Neutrophil (primary cell): ENCODE data around the gene KCNQ1.

Source experiments
- H3K27ac ChIP-seq: fragments of 200-600 bp; sonication (generic); 2 replicates; pipeline ENCODE4 v1.5.1; 2016; ENCODE audit warnings: mild to moderate bottlenecking, moderate library complexity
- H3K27me3 ChIP-seq: fragments of 200-600 bp; sonication (generic); 2 replicates; pipeline ENCODE4 v1.6.0; 2016; ENCODE audit warnings: mild to moderate bottlenecking
- H3K36me3 ChIP-seq: fragments of 200-600 bp; sonication (generic); 2 replicates; pipeline ENCODE4 v1.5.1; 2017
- H3K4me1 ChIP-seq, 2 experiments: fragments of 200-600 bp in 1 of 2; sonication (generic) in 1 of 2; 1 replicate in 1 of 2; 2 replicates in 1 of 2; pipeline versions ENCODE4 v1.5.1 to v1.6.1; 2013 to 2016; ENCODE audit warnings: low read depth in 1 of 2, low read length in 1 of 2, mild to moderate bottlenecking in 1 of 2, moderate library complexity in 1 of 2; ENCODE audit not compliant: control insufficient read depth in 1 of 2, insufficient read depth in 1 of 2
- H3K4me3 ChIP-seq, 2 experiments: fragments of 200-600 bp in 1 of 2; sonication (generic) in 1 of 2; 1 replicate in 1 of 2; 2 replicates in 1 of 2; pipeline ENCODE4 v1.5.1; 2013 to 2016; ENCODE audit warnings: low read depth in 1 of 2, low read length in 1 of 2, mild to moderate bottlenecking in 1 of 2, moderate library complexity in 1 of 2
- H3K9me3 ChIP-seq: fragments of 200-600 bp; sonication (generic); 2 replicates; pipeline ENCODE4 v1.5.1; 2016
- TF ChIP-seq, protein P1 (sequence below): fragments of 200-600 bp; sonication (generic); IDR thresholded peaks from 2 replicates; pipeline ENCODE4 v1.5.1; 2016; ENCODE audit warnings: antibody characterized with exemption

Gene KCNQ1

DNA sequence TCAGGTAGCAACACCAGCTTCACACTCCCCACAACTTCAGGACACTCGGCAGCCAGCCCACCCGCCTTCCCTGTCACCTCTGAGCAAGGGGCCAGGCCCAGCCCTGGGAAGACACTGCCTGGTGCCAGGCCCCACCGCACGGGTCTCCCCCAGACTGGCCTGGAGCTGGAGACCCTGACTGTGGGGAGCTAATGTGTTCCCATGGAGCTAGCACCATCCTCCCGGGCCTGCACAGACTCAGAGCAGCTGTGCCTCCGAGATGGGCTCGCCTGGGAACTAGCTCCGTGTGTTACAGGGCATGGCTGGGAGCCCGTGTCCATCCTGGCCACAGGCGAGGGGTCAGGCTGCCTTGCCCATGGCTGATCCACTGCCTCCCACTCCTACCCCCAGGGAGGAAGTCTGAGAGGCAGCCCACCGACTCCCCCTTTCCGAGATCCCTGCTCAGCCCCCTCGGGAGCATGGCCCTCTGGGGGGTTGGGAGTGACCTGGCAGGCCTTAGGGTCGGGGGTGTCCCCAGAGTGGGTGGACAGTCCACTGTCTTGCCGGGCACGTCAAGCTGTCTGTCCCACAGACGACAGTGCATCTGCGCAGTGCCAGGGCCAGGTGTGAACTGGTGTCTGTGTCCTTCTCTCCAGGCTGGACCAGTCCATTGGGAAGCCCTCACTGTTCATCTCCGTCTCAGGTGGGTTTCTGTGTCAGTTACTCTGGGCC lies 331.7 kb downstream of the KCNQ1 start:
- H3K4me1 ChIP-seq = no peaks in the 10 kb centered on the region
- H3K4me3 ChIP-seq = no peak overlapping the region
- peaks cover 50% of the 10 kb centered on the region for H3K27me3 ChIP-seq
- TF ChIP-seq, protein P1, sequence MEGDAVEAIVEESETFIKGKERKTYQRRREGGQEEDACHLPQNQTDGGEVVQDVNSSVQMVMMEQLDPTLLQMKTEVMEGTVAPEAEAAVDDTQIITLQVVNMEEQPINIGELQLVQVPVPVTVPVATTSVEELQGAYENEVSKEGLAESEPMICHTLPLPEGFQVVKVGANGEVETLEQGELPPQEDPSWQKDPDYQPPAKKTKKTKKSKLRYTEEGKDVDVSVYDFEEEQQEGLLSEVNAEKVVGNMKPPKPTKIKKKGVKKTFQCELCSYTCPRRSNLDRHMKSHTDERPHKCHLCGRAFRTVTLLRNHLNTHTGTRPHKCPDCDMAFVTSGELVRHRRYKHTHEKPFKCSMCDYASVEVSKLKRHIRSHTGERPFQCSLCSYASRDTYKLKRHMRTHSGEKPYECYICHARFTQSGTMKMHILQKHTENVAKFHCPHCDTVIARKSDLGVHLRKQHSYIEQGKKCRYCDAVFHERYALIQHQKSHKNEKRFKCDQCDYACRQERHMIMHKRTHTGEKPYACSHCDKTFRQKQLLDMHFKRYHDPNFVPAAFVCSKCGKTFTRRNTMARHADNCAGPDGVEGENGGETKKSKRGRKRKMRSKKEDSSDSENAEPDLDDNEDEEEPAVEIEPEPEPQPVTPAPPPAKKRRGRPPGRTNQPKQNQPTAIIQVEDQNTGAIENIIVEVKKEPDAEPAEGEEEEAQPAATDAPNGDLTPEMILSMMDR = no peak
- H3K36me3 ChIP-seq = peaks cover 46% of the 10 kb centered on the region
- H3K27ac ChIP-seq = no peak overlapping the region
- H3K9me3 ChIP-seq = no peaks in the 10 kb centered on the region

- H3K4me3 ChIP-seq = no peak overlapping the region
- no peaks in the 10 kb centered on the region for H3K9me3 ChIP-seq
- H3K27ac ChIP-seq = no peak overlapping the region
- peaks cover 46% of the 10 kb centered on the region for H3K36me3 ChIP-seq
- H3K27me3 ChIP-seq = peaks cover 56% of the 10 kb centered on the region
- H3K4me1 ChIP-seq = no peaks in the 10 kb centered on the region
- TF ChIP-seq, protein P1 = no peak
These were observed 332.6 kb downstream of the KCNQ1 start for GRCh38 chr11:2777386-2777785.

- Histone ChIP-seq H3K36me3 (peaks cover 46% of the 10 kb centered on the region), H3K4me3 (no peak overlapping the region), H3K27ac (no peak overlapping the region), H3K27me3 (peaks cover 56% of the 10 kb centered on the region), H3K9me3 (no peaks in the 10 kb centered on the region), H3K4me1 (no peaks in the 10 kb centered on the region)
- TF ChIP-seq, protein P1 = no peak
These were observed 333.2 kb downstream of the KCNQ1 start for GRCh38 chr11:2777871-2778629.

DNA sequence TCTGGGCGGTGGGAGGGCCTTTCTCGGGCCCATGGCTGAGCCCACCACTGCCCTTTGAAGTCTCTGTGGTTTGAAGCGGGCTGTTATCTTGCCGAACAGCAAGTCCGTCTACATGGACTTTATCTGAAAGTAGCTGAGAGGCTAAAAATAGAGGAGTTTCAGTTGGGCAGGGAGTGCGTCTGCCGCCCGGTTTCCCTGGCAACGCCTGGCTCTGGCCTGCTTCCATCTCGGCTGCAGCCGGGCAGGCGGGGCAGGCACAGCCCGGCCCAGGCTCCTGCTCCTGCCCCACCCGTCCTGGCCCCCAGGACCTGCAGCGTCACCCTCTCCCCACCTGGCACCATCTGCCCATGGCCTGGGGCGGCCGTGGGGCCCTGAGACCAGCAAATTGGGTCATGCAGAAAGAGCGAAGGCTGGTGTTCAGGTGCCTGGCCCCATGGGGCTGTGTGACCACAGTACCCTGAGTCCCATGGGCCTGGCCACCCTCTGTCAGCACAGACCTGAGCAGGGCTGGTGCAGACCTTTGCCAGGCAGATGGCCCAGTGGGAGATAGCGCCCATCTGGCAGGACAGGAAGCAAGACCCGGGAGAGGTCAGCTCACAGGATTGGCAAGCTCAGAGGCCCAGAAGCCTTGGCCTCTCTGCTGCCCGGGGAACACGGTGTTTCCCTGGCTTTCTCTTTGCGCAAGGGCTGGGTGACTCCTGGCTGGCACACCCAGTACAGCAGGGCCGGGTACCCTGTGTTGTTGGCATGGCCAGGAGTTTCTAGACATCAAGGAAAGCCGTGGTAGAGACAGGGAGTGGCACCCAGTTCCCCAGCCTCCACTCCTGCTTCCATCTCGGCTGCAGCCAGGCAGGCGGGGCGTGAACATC lies 334.1 kb downstream of the KCNQ1 start:
- H3K36me3 ChIP-seq = peaks cover 46% of the 10 kb centered on the region
- TF ChIP-seq, protein P1 = no peak
- no peaks in the 10 kb centered on the region for H3K9me3 ChIP-seq
- H3K27ac ChIP-seq = no peak overlapping the region
- H3K4me3 ChIP-seq = no peak overlapping the region
- peaks cover 56% of the 10 kb centered on the region for H3K27me3 ChIP-seq
- no peaks in the 10 kb centered on the region for H3K4me1 ChIP-seq

DNA sequence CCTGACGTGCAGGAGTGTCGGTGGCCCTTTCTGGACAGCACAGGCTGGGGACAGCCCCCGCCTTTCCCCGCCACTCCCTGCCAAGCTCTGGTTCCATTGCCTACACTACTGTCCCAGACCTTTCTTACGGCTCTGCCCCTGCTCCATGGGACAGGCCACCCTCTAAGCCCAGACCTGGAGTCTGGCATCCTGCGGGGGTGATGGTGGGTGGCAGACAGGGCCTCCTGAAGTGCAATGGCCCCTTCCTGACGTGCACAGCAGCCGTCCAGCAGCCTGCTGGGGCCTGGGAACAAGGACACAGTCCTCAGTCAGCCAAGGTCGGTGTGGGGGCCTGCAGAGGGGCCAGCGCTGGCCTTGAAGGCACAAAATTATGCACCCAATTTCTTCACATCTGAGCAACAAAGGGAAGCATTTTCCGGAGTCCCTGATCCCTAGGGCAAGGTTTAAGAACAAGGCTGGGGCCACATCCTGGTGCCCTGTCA lies 334.7 kb downstream of the KCNQ1 start:
- H3K27ac ChIP-seq = no peak overlapping the region
- H3K27me3 ChIP-seq = peaks cover 56% of the 10 kb centered on the region
- no peaks in the 10 kb centered on the region for H3K4me1 ChIP-seq
- no peaks in the 10 kb centered on the region for H3K9me3 ChIP-seq
- no peak overlapping the region for H3K4me3 ChIP-seq
- H3K36me3 ChIP-seq = peaks cover 46% of the 10 kb centered on the region
- TF ChIP-seq, protein P1 = no peak
